GM21528 (cell line): ENCODE results near the gene ZSWIM9.

Experiments
- ATAC-seq: cut with Tn5 transposase; IDR thresholded peaks from one replicate; pipeline ENCODE4 v1.9.1; 2021; ENCODE audit warnings: mild to moderate bottlenecking, moderate library complexity; ENCODE audit not compliant: unreplicated experiment, low FRiP score

ZSWIM9 gene

GRCh38 chr19:48171710-48172109, 1.2 kb downstream of the ZSWIM9 start:
- ATAC-seq = no peak

- no peak for ATAC-seq
Measured at GRCh38 chr19:48174445-48175030, 4.1 kb downstream of the ZSWIM9 start.

- no peak for ATAC-seq
Measured at GRCh38 chr19:48175578-48175977, 5.1 kb downstream of the ZSWIM9 start.

- no peak for ATAC-seq
Measured at GRCh38 chr19:48176226-48176625, 5.7 kb downstream of the ZSWIM9 start.

GRCh38 chr19:48181505-48181904, 11.0 kb downstream of the ZSWIM9 start:
- ATAC-seq = no peak

- no peak for ATAC-seq
Measured at GRCh38 chr19:48182434-48182833, 12.0 kb downstream of the ZSWIM9 start.

- no peak for ATAC-seq
Measured at GRCh38 chr19:48183356-48183755, 12.9 kb downstream of the ZSWIM9 start.

- ATAC-seq = no peak
Measured at GRCh38 chr19:48186015-48186414, 15.5 kb downstream of the ZSWIM9 start.

- ATAC-seq = no peak
Measured at GRCh38 chr19:48186541-48186991, 16.1 kb downstream of the ZSWIM9 start.

GRCh38 chr19:48190288-48190884, 19.9 kb downstream of the ZSWIM9 start:
- no peak for ATAC-seq

- no peak for ATAC-seq
Measured at GRCh38 chr19:48190885-48191284, 20.4 kb downstream of the ZSWIM9 start.

GRCh38 chr19:48192750-48193149, 22.3 kb downstream of the ZSWIM9 start:
- ATAC-seq = no peak

GRCh38 chr19:48194041-48194843, 23.8 kb downstream of the ZSWIM9 start:
- ATAC-seq = no peak

- ATAC-seq = no peak
Measured at GRCh38 chr19:48194844-48195830, 24.7 kb downstream of the ZSWIM9 start.

- ATAC-seq = no peak
Measured at GRCh38 chr19:48196321-48196763, 25.9 kb downstream of the ZSWIM9 start.

GRCh38 chr19:48196933-48197665, 26.6 kb downstream of the ZSWIM9 start:
- ATAC-seq = no peak

GRCh38 chr19:48203222-48203793, 32.8 kb downstream of the ZSWIM9 start:
- no peak for ATAC-seq

GRCh38 chr19:48203794-48204628, 33.5 kb downstream of the ZSWIM9 start:
- peak; percentile 86 for ATAC-seq
